BJ (cell line): ENCODE results near the gene PNPLA8. TPM values are rescaled to one million over a fixed set of nuclear protein-coding genes. Genes with fewer than 3 reads are reported as not detected.

Experiments
- CTCF ChIA-PET: fragments of 350-600 bp; formaldehyde crosslinking; extraction: SDS; loops from one replicate; lab custom pipeline; 2021; ENCODE audit warnings: antibody characterized with exemption, inconsistent platforms; lab: Yijun Ruan, JAX
- POLR2A ChIA-PET: fragments of 300-600 bp; sonication (Branson Sonifier 250); formaldehyde crosslinking; extraction: SDS; loops from one replicate; lab custom pipeline; 2021; ENCODE audit warnings: antibody characterized with exemption; lab: Charles Lee
- DNase-seq: peaks from one replicate; pipeline ENCODE4 v3.0.0-alpha.2; 2011; ENCODE audit warnings: low read depth
- H3K27me3 ChIP-seq: 2 replicates; pipeline ENCODE4 v1.6.0; 2011; ENCODE audit warnings: low read length; ENCODE audit not compliant: control insufficient read depth, insufficient read depth
- H3K36me3 ChIP-seq: 2 replicates; pipeline ENCODE4 v1.5.1; 2011; ENCODE audit warnings: low read length; ENCODE audit not compliant: control insufficient read depth, insufficient read depth
- H3K4me3 ChIP-seq: 2 replicates; pipeline ENCODE4 v1.5.1; 2011; ENCODE audit warnings: low read depth, mild to moderate bottlenecking, control low read depth, low read length
- polyA plus RNA-seq: library from polyadenylated mRNA; depleted of rRNA; stranded (reverse); fragments of >200 nt; gene quantifications from 2 replicates; pipeline ENCODE4 v1.2.3, GENCODE V29; 2011
- TF ChIP-seq, protein P1 (sequence below): IDR thresholded peaks from 2 replicates; pipeline ENCODE4 v1.5.1; 2011; ENCODE audit warnings: low read depth, mild to moderate bottlenecking, control low read depth, inconsistent platforms, low read length, moderate library complexity; ENCODE audit not compliant: insufficient read depth

The PNPLA8 gene
- polyA plus RNA-seq, 1 experiment, result 7.8 TPM

DNA sequence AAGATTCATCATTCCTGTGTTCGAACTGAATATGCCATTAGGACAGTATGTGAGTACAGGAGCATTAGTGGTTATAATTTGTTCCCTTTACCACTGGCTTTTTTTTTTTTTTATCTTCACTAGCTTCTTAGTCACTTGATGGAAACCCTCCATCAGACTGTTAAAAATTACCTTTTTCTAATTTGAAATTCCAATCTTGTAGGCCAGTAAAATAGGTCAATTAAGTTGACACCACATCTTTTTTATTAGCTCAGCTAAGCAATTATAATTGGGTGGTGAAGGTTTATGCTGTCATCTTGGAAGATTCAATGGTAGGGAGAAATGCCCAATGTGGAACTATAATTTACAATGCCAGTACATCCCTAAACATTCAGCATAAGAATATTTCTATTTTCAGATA is 75.8 kb downstream of the PNPLA8 start:
- Histone ChIP-seq H3K4me3 (no peak overlapping the region), H3K27me3 (peaks cover 16% of the 10 kb centered on the region), H3K36me3 (no peaks in the 10 kb centered on the region)
- TF ChIP-seq, protein P1, sequence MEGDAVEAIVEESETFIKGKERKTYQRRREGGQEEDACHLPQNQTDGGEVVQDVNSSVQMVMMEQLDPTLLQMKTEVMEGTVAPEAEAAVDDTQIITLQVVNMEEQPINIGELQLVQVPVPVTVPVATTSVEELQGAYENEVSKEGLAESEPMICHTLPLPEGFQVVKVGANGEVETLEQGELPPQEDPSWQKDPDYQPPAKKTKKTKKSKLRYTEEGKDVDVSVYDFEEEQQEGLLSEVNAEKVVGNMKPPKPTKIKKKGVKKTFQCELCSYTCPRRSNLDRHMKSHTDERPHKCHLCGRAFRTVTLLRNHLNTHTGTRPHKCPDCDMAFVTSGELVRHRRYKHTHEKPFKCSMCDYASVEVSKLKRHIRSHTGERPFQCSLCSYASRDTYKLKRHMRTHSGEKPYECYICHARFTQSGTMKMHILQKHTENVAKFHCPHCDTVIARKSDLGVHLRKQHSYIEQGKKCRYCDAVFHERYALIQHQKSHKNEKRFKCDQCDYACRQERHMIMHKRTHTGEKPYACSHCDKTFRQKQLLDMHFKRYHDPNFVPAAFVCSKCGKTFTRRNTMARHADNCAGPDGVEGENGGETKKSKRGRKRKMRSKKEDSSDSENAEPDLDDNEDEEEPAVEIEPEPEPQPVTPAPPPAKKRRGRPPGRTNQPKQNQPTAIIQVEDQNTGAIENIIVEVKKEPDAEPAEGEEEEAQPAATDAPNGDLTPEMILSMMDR, result no peak
- ChIA-PET CTCF (interaction anchor here (1.1 kb wide), 1 partner anchor 14 kb away, joined by 3 read pairs; no protein-coding TSS in a partner anchor), POLR2A (no interaction called here)
- no peak for DNase-seq

GRCh38 chr7:108449521-108449920 is 76.4 kb downstream of the PNPLA8 start:
- CTCF ChIA-PET, result interaction anchor here (0.7 kb wide), 1 partner anchor 123 kb away, joined by 3 read pairs; no protein-coding TSS in a partner anchor
- Histone ChIP-seq H3K4me3 (no peak overlapping the region), H3K27me3 (peaks cover 13% of the 10 kb centered on the region), H3K36me3 (no peaks in the 10 kb centered on the region)
- POLR2A ChIA-PET, result no interaction called here
- TF ChIP-seq, protein P1, result no peak
- DNase-seq, result no peak

DNA sequence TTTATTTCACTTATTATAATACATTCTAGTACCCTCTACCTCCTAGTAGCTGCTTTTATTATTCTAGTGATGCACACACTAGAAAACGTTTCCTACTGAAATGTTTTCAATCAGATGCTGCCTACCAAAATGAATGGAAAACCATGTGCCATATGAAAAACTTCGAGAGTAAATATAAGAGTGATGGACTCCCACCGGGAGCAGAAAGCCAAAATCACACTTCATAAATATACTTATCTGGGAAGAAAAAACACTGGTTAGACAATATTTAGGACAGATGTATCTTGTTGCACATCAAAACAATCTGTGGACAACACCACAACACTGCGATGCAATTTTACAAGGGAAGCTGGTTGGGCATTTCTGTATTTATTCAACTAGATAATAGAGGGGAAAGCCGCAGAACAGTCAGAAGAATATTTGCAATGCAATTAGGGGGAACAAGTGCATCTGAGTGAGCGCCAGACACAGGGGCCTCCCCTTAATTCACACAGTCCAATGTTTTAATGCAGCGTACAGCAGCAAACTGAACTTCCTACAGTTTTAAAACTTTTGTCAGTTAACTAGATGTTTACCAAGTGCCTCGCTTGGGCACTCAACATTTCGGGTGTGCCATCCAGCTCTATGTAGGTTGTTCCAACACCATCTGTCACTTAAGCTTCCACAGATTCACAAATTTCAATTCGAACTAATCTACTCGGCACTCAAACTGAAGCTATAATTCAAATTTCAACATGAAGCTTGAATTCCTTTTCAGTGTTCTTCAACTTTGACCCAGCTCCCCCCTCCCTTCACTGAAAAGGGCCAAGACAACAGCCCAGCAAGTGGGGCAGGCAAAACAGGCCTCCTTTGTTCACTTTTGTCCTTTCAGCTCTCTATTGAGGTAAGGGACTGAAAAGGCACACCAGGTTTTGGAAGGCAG is 77.1 kb downstream of the PNPLA8 start:
- Histone ChIP-seq H3K27me3 (peaks cover 7% of the 10 kb centered on the region), H3K4me3 (no peak overlapping the region), H3K36me3 (no peaks in the 10 kb centered on the region)
- TF ChIP-seq, protein P1, result no peak
- ChIA-PET POLR2A (no interaction called here), CTCF (interaction anchor here (0.7 kb wide), 1 partner anchor 122 kb away, joined by 3 read pairs; no protein-coding TSS in a partner anchor)
- no peak for DNase-seq

DNA sequence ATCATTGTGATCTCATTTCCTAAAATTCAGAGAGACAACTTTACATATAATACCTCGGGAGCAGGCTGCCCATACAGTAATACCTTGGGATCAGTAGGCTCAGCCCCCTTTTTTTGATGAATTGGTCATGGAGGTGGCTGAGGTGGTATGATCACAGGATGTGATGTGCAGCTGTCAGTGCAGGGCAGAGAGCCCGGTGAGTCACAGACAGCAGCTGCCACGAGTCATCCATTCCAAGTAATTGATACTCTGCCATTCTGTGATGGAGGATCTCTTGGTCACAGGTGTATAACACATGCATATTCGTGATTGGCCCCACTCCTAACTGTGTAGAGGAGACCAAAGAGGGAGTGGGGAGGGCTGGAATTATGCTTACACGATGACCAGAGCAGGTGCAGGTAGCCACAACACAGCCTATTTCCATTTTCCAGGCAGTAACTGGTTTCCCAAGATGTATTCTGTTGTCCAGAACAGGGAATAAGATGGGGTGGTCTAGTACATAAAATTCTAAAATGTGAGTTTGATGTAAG is 83.8 kb downstream of the PNPLA8 start:
- H3K4me3 ChIP-seq, result no peak overlapping the region
- ChIA-PET POLR2A (no interaction called here), CTCF (interaction anchor here (0.5 to 4.8 kb wide), 4 partner anchors 11 to 55 kb away, joined by 3 to 21 read pairs (median 4); no protein-coding TSS in a partner anchor)
- H3K36me3 ChIP-seq, result no peaks in the 10 kb centered on the region
- DNase-seq, result no peak
- TF ChIP-seq, protein P1, result no peak
- H3K27me3 ChIP-seq, result no peaks in the 10 kb centered on the region

GRCh38 chr7:108441392-108441955 is 84.5 kb downstream of the PNPLA8 start:
- POLR2A ChIA-PET, result no interaction called here
- CTCF ChIA-PET, result interaction anchor here (1.6 to 4.8 kb wide), 2 partner anchors 11 to 56 kb away, joined by 4 to 21 read pairs; no protein-coding TSS in a partner anchor
- no peak overlapping the region for H3K4me3 ChIP-seq
- DNase-seq, result no peak
- TF ChIP-seq, protein P1, result no peak
- H3K36me3 ChIP-seq, result no peaks in the 10 kb centered on the region
- H3K27me3 ChIP-seq, result no peaks in the 10 kb centered on the region
